SK-N-SH (cell line): ENCODE results near the gene HRH3. TPM values are rescaled to one million over a fixed set of nuclear protein-coding genes. Genes with fewer than 3 reads are reported as not detected.

Experiments
- CTCF ChIA-PET: fragments of 300-600, 350-600 bp; formaldehyde crosslinking; extraction: SDS; loops from one replicate; lab custom pipeline; 2021; lab: Yijun Ruan, JAX
- POLR2A ChIA-PET: fragments of 350-600 bp; sonication (Branson Sonifier 250); formaldehyde crosslinking; extraction: SDS; loops from one replicate; lab custom pipeline; 2020; ENCODE audit warnings: antibody characterized with exemption, inconsistent platforms; lab: Yijun Ruan, JAX
- DNase-seq: peaks from one replicate; pipeline ENCODE4 v3.0.0; 2012
- H2AFZ ChIP-seq: fragments of 200-600 bp; sonication (generic); 2 replicates; pipeline ENCODE4 v1.8.1; 2016; ENCODE audit warnings: antibody characterized with exemption, mild to moderate bottlenecking, low read depth
- H3F3A ChIP-seq: fragments of 200-600 bp; sonication (generic); replicated peaks from 2 replicates; pipeline ENCODE3; 2016; ENCODE audit warnings: antibody characterized with exemption, mild to moderate bottlenecking; ENCODE audit not compliant: insufficient read depth
- H3K27ac ChIP-seq, 2 experiments: fragments of 200-500 bp in 1 of 2; fragments of 200-600 bp in 1 of 2; sonication (Bioruptor generic) in 1 of 2; sonication (generic), shearing (Covaris generic) in 1 of 2; 2 replicates each; pipeline versions ENCODE4 v1.5.1 to v1.6.1; 2014 to 2016; ENCODE audit warnings: low read depth in 2 of 2, inconsistent platforms in 1 of 2, low read length in 1 of 2, mild to moderate bottlenecking in 1 of 2, mixed read lengths in 1 of 2
- H3K27me3 ChIP-seq: fragments of 200-600 bp; sonication (generic), shearing (Covaris generic); 2 replicates; pipeline ENCODE4 v1.6.1; 2016; ENCODE audit warnings: mixed run types; ENCODE audit not compliant: insufficient read depth
- H3K36me3 ChIP-seq, 2 experiments: fragments of 200-500 bp in 1 of 2; fragments of 200-600 bp in 1 of 2; sonication (Bioruptor generic) in 1 of 2; sonication (generic) in 1 of 2; replicated peaks in 1 of 2; 2 replicates each; pipeline versions ENCODE3 to v1.5.1; 2014 to 2016; ENCODE audit warnings: low read length in 1 of 2, mild to moderate bottlenecking in 1 of 2; ENCODE audit not compliant: insufficient read depth in 2 of 2, control insufficient read depth in 1 of 2
- H3K4me1 ChIP-seq, 2 experiments: fragments of 200-500 bp in 1 of 2; fragments of 200-600 bp in 1 of 2; sonication (Bioruptor generic) in 1 of 2; sonication (generic), shearing (Covaris generic) in 1 of 2; 2 replicates each; pipeline versions ENCODE4 v1.5.1 to v1.6.1; 2014 to 2016; ENCODE audit warnings: low read depth in 1 of 2, low read length in 1 of 2, mixed run types in 1 of 2; ENCODE audit not compliant: insufficient read depth in 2 of 2, control insufficient read depth in 1 of 2
- H3K4me2 ChIP-seq: fragments of 200-600 bp; sonication (generic), shearing (Covaris generic); 2 replicates; pipeline ENCODE4 v1.6.1; 2017; ENCODE audit warnings: mixed run types
- H3K4me3 ChIP-seq, 2 experiments: fragments of 200-500 bp in 1 of 2; fragments of 200-600 bp in 1 of 2; sonication (Bioruptor generic) in 1 of 2; sonication (generic), shearing (Covaris generic) in 1 of 2; 2 replicates each; pipeline versions ENCODE4 v1.5.1 to v1.8.1; 2014 to 2016; ENCODE audit warnings: low read depth in 2 of 2, inconsistent platforms in 1 of 2, low read length in 1 of 2, mild to moderate bottlenecking in 1 of 2, mixed read lengths in 1 of 2, moderate library complexity in 1 of 2
- H3K79me2 ChIP-seq: fragments of 200-600 bp; sonication (generic); 2 replicates; pipeline ENCODE4 v1.8.1; 2017; ENCODE audit warnings: mild to moderate bottlenecking; ENCODE audit not compliant: insufficient read depth
- H3K9ac ChIP-seq: fragments of 200-600 bp; sonication (generic); 2 replicates; pipeline ENCODE4 v1.6.1; 2017; ENCODE audit warnings: mixed run types
- H3K9me2 ChIP-seq: fragments of 200-600 bp; sonication (generic); 2 replicates; pipeline ENCODE4 v1.6.1; 2017; ENCODE audit warnings: mixed run types
- H3K9me3 ChIP-seq: fragments of 200-600 bp; sonication (generic); 2 replicates; pipeline ENCODE4 v1.6.1; 2017; ENCODE audit warnings: mixed run types, mild to moderate bottlenecking, moderate library complexity
- H4K20me1 ChIP-seq: fragments of 200-600 bp; sonication (generic); 2 replicates; pipeline ENCODE4 v1.6.1; 2017; ENCODE audit warnings: mild to moderate bottlenecking, mixed run types; ENCODE audit not compliant: insufficient read depth
- CTCF ChIP-seq: fragments of 200-600 bp; sonication (generic); IDR thresholded peaks from 2 replicates; pipeline ENCODE4 v1.6.1; 2017; ENCODE audit warnings: antibody characterized with exemption, mild to moderate bottlenecking, moderate library complexity
- WGBS: methylation state at CpG from one replicate; pipeline ENCODE4 v1.1.6; 2017; ENCODE audit warnings: low lambda C conversion rate; 5-methylcytosine and 5-hydroxymethylcytosine counted together
- polyA plus RNA-seq, 3 experiments: library from polyadenylated mRNA; depleted of rRNA; stranded (reverse); fragments of >200 nt; gene quantifications; 2 replicates each; pipeline ENCODE4 v1.2.3, GENCODE V29; 2012

HRH3 gene
- polyA plus RNA-seq, 1 of the 3 experiments (the other 2 are of a cell fraction), result 0.02 TPM

- CTCF ChIA-PET, result no interaction called here
- H3K79me2 ChIP-seq, result no peaks in the 10 kb centered on the region
- H3K9me2 ChIP-seq, result no peaks in the 10 kb centered on the region
- DNase-seq, result no peak
- no peak overlapping the region for H3K9ac ChIP-seq
- H3F3A ChIP-seq, result no peaks in the 10 kb centered on the region
- H3K4me2 ChIP-seq, result no peak overlapping the region
- no peak for TF ChIP-seq CTCF
- POLR2A ChIA-PET, result no interaction called here
- H3K27ac ChIP-seq, result no peak overlapping the region
- no peaks in the 10 kb centered on the region for H3K4me1 ChIP-seq
- H3K36me3 ChIP-seq, result peaks cover 0 to 40% of the 10 kb centered on the region in 2 experiments
- H3K4me3 ChIP-seq, result no peak overlapping the region
- no peak overlapping the region for H2AFZ ChIP-seq
- no peaks in the 10 kb centered on the region for H3K27me3 ChIP-seq
- H3K9me3 ChIP-seq, result no peaks in the 10 kb centered on the region
- no peaks in the 10 kb centered on the region for H4K20me1 ChIP-seq
- 91% methylated on average over 16 of the region's 25 CpGs for WGBS
Observed at GRCh38 chr20:62165762-62166399, 54.2 kb downstream of the HRH3 start.

Other genes starting within 250 kb of the HRH3 start
- gene TAF4, start 154.4 kb downstream of the HRH3 start, polyA plus RNA-seq (2012; rRNA removed), result 2.9 and 4.8 TPM in 2 replicates
- 52.2 and 64.6 TPM in 2 replicates for gene LSM14B, start 97.8 kb downstream of the HRH3 start, polyA plus RNA-seq (2012; rRNA removed)
- 687 and 801 TPM in 2 replicates for gene PSMA7, start 76.9 kb downstream of the HRH3 start, polyA plus RNA-seq (2012; rRNA removed)
- gene SS18L1, start 76.5 kb downstream of the HRH3 start, polyA plus RNA-seq (2012; rRNA removed), result 10.7 and 13.1 TPM in 2 replicates
- 36.6 and 42.9 TPM in 2 replicates for gene MTG2, start 37.2 kb downstream of the HRH3 start, polyA plus RNA-seq (2012; rRNA removed)
- 17.7 and 18.7 TPM in 2 replicates for gene OSBPL2, start 18.2 kb upstream of the HRH3 start, polyA plus RNA-seq (2012; rRNA removed)
- gene ADRM1, start 82.7 kb upstream of the HRH3 start, polyA plus RNA-seq (2012; rRNA removed), result 137 and 142 TPM in 2 replicates
- gene LAMA5, start 147.0 kb upstream of the HRH3 start, polyA plus RNA-seq (2012; rRNA removed), result 16.1 and 27.2 TPM in 2 replicates
- gene RPS21, start 166.8 kb upstream of the HRH3 start, polyA plus RNA-seq (2012; rRNA removed), result 11,376 and 16,625 TPM in 2 replicates
- 4.2 and 4.8 TPM in 2 replicates for gene CABLES2, start 187.0 kb upstream of the HRH3 start, polyA plus RNA-seq (2012; rRNA removed)
- gene RBBP8NL, start 207.3 kb upstream of the HRH3 start, polyA plus RNA-seq (2012; rRNA removed), result not detected in 2 replicates